HepG2 (cell line): Measurements from ENCODE around the gene MOB3C. TPM values are rescaled to one million over a fixed set of nuclear protein-coding genes. Genes with fewer than 3 reads are reported as not detected.
A peak's percentile ranks its signal among the peaks of the same experiment; 100 is the strongest.

Experiments
- ADNP ChIP-seq: sonication (generic); formaldehyde crosslinking; IDR thresholded peaks from 2 replicates; pipeline ENCODE4 v1.4.0; 2020; ENCODE audit warnings: missing genetic modification reagents
- CENPT ChIP-seq: sonication (generic); formaldehyde crosslinking; IDR thresholded peaks from 2 replicates; pipeline ENCODE4 v1.8.0; 2022; ENCODE audit warnings: low read depth, mild to moderate bottlenecking, moderate library complexity, missing genetic modification reagents
- EED ChIP-seq: sonication (generic); formaldehyde crosslinking; IDR thresholded peaks from 2 replicates; pipeline ENCODE4 v1.5.0; 2020; ENCODE audit warnings: mild to moderate bottlenecking, missing genetic modification reagents
- FOXK2 ChIP-seq: fragments of 450-650 bp; IDR thresholded peaks from 2 replicates; pipeline ENCODE4 v1.6.1; 2016
- HNRNPK ChIP-seq: fragments of 200-400 bp; formaldehyde crosslinking; IDR thresholded peaks from 2 replicates; pipeline ENCODE4 v1.6.1; 2018; ENCODE audit warnings: low read length, low read depth, moderate library complexity, mild to moderate bottlenecking; ENCODE audit not compliant: poor library complexity, severe bottlenecking
- SAFB2 ChIP-seq: sonication (generic); formaldehyde crosslinking; IDR thresholded peaks from 2 replicates; pipeline ENCODE4 v1.5.1; 2020; ENCODE audit warnings: missing genetic modification reagents, low read depth, mild to moderate bottlenecking, borderline replicate concordance
- SP5 ChIP-seq: IDR thresholded peaks from 2 replicates; pipeline ENCODE4 v1.6.1; 2016; ENCODE audit warnings: low read depth, borderline replicate concordance
- ZFP82 ChIP-seq: sonication (generic); formaldehyde crosslinking; IDR thresholded peaks from 2 replicates; pipeline ENCODE4 v1.5.1; 2020; ENCODE audit warnings: mild to moderate bottlenecking, missing genetic modification reagents, borderline replicate concordance
- ZNF232 ChIP-seq: sonication (generic); formaldehyde crosslinking; IDR thresholded peaks from 2 replicates; pipeline ENCODE4 v1.4.0; 2020; ENCODE audit warnings: missing genetic modification reagents, borderline replicate concordance
- ZNF3 ChIP-seq: IDR thresholded peaks from 2 replicates; pipeline ENCODE4 v1.7.0; 2017; ENCODE audit warnings: inconsistent platforms
- ZNF446 ChIP-seq: sonication (generic); formaldehyde crosslinking; IDR thresholded peaks from 2 replicates; pipeline ENCODE4 v1.5.0; 2020; ENCODE audit warnings: mild to moderate bottlenecking, missing genetic modification reagents
- polyA plus RNA-seq, 8 experiments: library from polyadenylated mRNA; depleted of rRNA in 3 of 8; stranded (reverse) in 7 of 8; unstranded in 1 of 8; fragments of >200 nt; fragmentation: Illumina TruSeq in 4 of 8; extraction: Trizol in 4 of 8; gene quantifications; 2 replicates each; pipeline versions ENCODE4 v1.2.1 to v1.2.3, GENCODE V29; 2011 to 2016; ENCODE audit warnings: low read depth in 4 of 8, missing spikeins in 1 of 8, mixed read lengths in 1 of 8; ENCODE audit not compliant: insufficient read depth in 1 of 8
- total RNA-seq, 5 experiments: library from RNA; depleted of rRNA; stranded (reverse); fragments of >200 nt; fragmentation: Illumina TruSeq; extraction: Trizol; gene quantifications; 2 replicates each; pipeline ENCODE4 v1.2.3, GENCODE V29; 2016; ENCODE audit warnings: low read depth in 1 of 5
- TF ChIP-seq, protein P1 (sequence below): sonication (generic); formaldehyde crosslinking; IDR thresholded peaks from 2 replicates; pipeline ENCODE4 v1.5.0; 2020; ENCODE audit warnings: mild to moderate bottlenecking, missing genetic modification reagents, borderline replicate concordance
- TF ChIP-seq, protein P2 (sequence below): sonication (generic); formaldehyde crosslinking; IDR thresholded peaks from 2 replicates; pipeline ENCODE4 v1.4.0; 2020; ENCODE audit warnings: missing genetic modification reagents
- TF ChIP-seq, protein P3 (sequence below): IDR thresholded peaks from 2 replicates; pipeline ENCODE4 v1.6.1; 2016; ENCODE audit warnings: low read depth, borderline replicate concordance
- TF ChIP-seq, protein P4 (sequence below): sonication (generic); formaldehyde crosslinking; IDR thresholded peaks from 2 replicates; pipeline ENCODE4 v1.4.0; 2020; ENCODE audit warnings: missing genetic modification reagents, mild to moderate bottlenecking, borderline replicate concordance
- TF ChIP-seq, protein P5 (sequence below): sonication (generic); formaldehyde crosslinking; IDR thresholded peaks from 2 replicates; pipeline ENCODE4 v1.5.0; 2020; ENCODE audit warnings: mild to moderate bottlenecking, low read depth, missing genetic modification reagents, borderline replicate concordance
- TF ChIP-seq, protein P6 (sequence below): IDR thresholded peaks from 2 replicates; pipeline ENCODE4 v1.6.1; 2012; ENCODE audit warnings: low read depth, low read length, improper control_type of control experiment

Gene MOB3C
- total and polyA plus RNA-seq, 2 of the 13 experiments (the other 11 are each of a cell fraction or from before 2014, with no cell fraction given): 3.5 to 4.1 TPM

DNA sequence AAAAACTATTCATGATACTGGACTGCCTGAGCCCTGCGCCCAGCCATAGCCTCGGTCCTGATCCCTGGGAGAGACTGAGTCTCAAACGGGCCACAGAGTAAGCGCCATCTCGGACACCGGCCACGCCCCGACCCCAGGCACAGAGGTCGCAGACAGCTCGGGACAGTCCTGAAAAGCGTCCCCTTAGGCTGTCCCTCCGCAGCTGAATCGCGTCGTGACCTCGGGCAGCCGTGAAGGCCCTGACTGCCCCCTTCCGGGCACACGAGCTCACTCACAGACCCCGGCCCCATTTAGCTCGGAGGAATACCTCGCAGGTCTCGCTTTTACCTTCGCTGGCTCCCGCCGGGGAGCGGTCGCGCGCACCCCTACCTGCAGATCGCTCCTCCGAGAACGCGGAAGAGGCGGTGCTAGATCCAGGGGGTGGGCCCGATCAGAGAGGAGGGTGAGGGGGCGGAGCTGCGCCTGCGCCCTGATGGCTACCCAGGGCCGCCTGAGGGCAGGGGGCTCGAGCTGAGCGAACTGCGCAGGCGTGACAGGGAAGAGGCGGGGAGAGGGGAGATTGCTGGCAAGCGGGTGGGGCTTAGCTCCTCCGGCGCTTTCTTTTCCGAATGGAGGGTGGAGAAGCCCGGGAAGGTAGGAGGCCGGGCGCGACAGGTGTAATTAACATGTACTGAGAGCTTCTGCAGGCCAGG is 12.6 kb downstream of the MOB3C start, which contains the start of gene MKNK1 (continued):
- TF ChIP-seq ZNF446 (CRISPR knock-in tag) (no peak), ADNP (CRISPR knock-in tag) (no peak), ZFP82 (CRISPR knock-in tag) (no peak), CENPT (CRISPR knock-in tag) (no peak), HNRNPK (peak; percentile 15), SP5 (CRISPR knock-in tag) (peak; percentile 63), EED (CRISPR knock-in tag) (no peak), FOXK2 (no peak), ZNF232 (CRISPR knock-in tag) (peak; percentile 60; the same call in 1 of the 2 replicates), ZNF3 (CRISPR knock-in tag) (no peak), SAFB2 (peak; percentile 14; the same call in 1 of the 2 replicates)
- TF ChIP-seq, protein P1, sequence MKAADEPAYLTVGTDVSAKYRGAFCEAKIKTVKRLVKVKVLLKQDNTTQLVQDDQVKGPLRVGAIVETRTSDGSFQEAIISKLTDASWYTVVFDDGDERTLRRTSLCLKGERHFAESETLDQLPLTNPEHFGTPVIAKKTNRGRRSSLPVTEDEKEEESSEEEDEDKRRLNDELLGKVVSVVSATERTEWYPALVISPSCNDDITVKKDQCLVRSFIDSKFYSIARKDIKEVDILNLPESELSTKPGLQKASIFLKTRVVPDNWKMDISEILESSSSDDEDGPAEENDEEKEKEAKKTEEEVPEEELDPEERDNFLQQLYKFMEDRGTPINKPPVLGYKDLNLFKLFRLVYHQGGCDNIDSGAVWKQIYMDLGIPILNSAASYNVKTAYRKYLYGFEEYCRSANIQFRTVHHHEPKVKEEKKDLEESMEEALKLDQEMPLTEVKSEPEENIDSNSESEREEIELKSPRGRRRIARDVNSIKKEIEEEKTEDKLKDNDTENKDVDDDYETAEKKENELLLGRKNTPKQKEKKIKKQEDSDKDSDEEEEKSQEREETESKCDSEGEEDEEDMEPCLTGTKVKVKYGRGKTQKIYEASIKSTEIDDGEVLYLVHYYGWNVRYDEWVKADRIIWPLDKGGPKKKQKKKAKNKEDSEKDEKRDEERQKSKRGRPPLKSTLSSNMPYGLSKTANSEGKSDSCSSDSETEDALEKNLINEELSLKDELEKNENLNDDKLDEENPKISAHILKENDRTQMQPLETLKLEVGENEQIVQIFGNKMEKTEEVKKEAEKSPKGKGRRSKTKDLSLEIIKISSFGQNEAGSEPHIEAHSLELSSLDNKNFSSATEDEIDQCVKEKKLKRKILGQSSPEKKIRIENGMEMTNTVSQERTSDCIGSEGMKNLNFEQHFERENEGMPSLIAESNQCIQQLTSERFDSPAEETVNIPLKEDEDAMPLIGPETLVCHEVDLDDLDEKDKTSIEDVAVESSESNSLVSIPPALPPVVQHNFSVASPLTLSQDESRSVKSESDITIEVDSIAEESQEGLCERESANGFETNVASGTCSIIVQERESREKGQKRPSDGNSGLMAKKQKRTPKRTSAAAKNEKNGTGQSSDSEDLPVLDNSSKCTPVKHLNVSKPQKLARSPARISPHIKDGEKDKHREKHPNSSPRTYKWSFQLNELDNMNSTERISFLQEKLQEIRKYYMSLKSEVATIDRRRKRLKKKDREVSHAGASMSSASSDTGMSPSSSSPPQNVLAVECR (CRISPR knock-in tag): peak; percentile 91
- TF ChIP-seq, protein P2, sequence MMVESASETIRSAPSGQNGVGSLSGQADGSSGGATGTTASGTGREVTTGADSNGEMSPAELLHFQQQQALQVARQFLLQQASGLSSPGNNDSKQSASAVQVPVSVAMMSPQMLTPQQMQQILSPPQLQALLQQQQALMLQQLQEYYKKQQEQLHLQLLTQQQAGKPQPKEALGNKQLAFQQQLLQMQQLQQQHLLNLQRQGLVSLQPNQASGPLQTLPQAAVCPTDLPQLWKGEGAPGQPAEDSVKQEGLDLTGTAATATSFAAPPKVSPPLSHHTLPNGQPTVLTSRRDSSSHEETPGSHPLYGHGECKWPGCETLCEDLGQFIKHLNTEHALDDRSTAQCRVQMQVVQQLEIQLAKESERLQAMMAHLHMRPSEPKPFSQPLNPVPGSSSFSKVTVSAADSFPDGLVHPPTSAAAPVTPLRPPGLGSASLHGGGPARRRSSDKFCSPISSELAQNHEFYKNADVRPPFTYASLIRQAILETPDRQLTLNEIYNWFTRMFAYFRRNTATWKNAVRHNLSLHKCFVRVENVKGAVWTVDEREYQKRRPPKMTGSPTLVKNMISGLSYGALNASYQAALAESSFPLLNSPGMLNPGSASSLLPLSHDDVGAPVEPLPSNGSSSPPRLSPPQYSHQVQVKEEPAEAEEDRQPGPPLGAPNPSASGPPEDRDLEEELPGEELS (CRISPR knock-in tag): no peak
- TF ChIP-seq, protein P3, sequence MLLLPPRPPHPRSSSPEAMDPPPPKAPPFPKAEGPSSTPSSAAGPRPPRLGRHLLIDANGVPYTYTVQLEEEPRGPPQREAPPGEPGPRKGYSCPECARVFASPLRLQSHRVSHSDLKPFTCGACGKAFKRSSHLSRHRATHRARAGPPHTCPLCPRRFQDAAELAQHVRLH: no peak
- TF ChIP-seq, protein P4, sequence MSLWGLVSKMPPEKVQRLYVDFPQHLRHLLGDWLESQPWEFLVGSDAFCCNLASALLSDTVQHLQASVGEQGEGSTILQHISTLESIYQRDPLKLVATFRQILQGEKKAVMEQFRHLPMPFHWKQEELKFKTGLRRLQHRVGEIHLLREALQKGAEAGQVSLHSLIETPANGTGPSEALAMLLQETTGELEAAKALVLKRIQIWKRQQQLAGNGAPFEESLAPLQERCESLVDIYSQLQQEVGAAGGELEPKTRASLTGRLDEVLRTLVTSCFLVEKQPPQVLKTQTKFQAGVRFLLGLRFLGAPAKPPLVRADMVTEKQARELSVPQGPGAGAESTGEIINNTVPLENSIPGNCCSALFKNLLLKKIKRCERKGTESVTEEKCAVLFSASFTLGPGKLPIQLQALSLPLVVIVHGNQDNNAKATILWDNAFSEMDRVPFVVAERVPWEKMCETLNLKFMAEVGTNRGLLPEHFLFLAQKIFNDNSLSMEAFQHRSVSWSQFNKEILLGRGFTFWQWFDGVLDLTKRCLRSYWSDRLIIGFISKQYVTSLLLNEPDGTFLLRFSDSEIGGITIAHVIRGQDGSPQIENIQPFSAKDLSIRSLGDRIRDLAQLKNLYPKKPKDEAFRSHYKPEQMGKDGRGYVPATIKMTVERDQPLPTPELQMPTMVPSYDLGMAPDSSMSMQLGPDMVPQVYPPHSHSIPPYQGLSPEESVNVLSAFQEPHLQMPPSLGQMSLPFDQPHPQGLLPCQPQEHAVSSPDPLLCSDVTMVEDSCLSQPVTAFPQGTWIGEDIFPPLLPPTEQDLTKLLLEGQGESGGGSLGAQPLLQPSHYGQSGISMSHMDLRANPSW (CRISPR knock-in tag): no peak
- TF ChIP-seq, protein P5, sequence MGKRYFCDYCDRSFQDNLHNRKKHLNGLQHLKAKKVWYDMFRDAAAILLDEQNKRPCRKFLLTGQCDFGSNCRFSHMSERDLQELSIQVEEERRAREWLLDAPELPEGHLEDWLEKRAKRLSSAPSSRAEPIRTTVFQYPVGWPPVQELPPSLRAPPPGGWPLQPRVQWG (CRISPR knock-in tag): no peak
- TF ChIP-seq, protein P6, sequence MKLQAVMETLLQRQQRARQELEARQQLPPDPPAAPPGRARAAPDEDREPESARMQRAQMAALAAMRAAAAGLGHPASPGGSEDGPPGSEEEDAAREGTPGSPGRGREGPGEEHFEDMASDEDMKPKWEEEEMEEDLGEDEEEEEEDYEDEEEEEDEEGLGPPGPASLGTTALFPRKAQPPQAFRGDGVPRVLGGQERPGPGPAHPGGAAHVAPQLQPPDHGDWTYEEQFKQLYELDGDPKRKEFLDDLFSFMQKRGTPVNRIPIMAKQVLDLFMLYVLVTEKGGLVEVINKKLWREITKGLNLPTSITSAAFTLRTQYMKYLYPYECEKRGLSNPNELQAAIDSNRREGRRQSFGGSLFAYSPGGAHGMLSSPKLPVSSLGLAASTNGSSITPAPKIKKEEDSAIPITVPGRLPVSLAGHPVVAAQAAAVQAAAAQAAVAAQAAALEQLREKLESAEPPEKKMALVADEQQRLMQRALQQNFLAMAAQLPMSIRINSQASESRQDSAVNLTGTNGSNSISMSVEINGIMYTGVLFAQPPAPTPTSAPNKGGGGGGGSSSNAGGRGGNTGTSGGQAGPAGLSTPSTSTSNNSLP: peak; percentile 54; the same call in 1 of the 2 replicates
